NOMO-1 (cell line): ENCODE measurements around the gene ECEL1.
A peak's percentile ranks its signal among the peaks of the same experiment; 100 is the strongest.

Source experiments
- DNase-seq, 2 experiments: peaks; one replicate each; lab custom pipeline; 2025; ENCODE audit not compliant: unreplicated experiment in 2 of 2; lab: John Stamatoyannopoulos, UW

Gene ECEL1

GRCh38 chr2:232523682-232524597 is 36.3 kb upstream of the ECEL1 start:
- DNase-seq = peak; percentile 36 to 67

GRCh38 chr2:232523402-232523681 is 35.7 kb upstream of the ECEL1 start:
- DNase-seq = no peak

DNA sequence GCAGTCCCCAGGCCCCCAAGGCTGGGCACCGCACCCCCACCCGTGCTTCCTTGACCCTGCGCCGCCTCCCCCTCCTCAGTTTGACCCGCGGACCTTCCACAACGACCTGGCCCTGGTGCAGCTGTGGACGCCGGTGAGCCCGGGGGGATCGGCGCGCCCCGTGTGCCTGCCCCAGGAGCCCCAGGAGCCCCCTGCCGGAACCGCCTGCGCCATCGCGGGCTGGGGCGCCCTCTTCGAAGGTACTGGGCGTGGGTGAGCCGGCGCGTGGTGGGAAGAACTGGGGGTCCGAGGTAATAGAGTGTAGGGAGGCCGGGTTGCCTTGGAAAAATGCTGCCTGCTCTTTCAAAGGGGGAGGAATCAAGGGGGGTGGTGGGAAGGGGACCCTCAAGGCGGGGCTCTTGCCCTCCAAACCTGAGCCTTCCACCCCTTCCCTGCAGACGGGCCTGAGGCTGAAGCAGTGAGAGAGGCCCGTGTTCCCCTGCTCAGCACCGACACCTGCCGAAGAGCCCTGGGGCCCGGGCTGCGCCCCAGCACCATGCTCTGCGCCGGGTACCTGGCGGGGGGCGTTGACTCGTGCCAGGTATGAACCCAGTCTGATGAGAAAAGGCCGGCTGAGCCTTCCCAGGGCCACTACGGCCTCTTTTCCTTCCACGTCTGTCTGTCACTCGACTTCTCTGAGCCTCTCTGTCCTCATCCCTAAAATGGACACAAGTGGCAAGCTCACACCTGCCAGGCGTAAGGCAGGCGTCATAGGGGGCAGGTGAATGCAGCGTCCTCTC is 35.2 kb upstream of the ECEL1 start:
- no peak for DNase-seq

DNA sequence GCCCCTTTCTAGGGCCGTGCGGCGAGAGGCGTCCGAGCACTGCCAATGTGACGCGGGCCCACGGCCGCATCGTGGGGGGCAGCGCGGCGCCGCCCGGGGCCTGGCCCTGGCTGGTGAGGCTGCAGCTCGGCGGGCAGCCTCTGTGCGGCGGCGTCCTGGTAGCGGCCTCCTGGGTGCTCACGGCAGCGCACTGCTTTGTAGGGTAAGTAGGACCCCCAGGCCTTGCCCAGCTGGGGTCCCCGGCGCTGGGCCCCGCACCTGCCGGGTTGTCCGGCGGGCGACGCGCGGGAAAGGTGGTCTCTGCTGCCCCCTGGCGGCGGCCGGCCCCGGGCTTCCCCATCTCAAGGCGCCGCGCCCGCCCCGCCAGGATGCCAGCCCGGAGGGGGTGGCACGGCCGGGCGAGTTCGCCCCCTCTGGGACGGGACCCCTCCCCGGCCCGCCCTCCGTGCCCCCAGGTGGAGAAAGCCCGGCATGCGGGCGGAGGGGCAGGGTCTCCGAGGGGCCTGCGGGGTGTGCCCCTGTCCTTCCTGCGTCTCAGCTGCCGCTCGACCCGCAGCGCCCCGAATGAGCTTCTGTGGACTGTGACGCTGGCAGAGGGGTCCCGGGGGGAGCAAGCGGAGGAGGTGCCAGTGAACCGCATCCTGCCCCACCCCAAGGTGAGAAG is 34.5 kb upstream of the ECEL1 start:
- DNase-seq = peak; percentile 7 to 20

DNA sequence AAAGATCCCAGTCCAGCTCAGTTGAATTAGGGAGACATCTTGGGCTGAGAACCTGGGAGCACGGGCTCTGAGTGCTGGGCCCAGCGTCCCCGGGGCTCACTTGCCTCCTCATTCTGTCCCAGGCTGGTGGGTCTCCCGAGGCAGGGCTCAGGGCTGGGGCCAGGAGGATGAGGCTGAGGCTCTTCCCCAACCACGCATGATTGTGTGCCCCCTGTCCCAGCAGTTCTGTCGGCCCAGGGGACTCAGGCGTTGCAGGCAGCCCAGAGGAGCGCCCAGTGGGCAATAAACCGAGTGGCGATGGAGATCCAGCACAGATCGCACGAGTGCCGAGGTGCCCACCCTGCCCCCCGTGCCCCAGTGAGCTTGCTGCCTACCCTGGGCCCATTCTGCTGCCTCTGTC is 33.5 kb upstream of the ECEL1 start:
- DNase-seq = no peak

DNA sequence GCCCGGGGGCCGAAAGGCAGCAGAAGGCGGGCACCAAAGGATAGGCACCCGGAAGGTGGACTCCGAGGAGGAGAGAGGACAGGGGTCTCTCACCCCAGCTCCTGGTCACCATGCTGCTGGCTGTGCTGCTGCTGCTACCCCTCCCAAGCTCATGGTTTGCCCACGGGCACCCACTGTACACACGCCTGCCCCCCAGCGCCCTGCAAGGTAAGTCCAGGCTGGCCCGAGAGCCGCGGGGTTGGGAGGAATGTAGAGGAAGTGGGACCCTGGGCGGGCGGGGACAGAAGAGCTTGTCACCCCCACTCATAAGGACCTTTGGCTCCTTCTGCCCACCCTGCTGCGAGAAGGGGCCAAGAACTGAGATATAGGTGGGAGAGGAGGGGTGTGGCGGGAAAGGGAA is 32.9 kb upstream of the ECEL1 start:
- no peak for DNase-seq

GRCh38 chr2:232519581-232520438 is 32.2 kb upstream of the ECEL1 start, which contains the start of gene PRSS56:
Gene PRSS56 (plus strand): TSS chr2:232520388. CDS start chr2:232520599, 211 bp downstream.
- no peak for DNase-seq

- no peak for DNase-seq
Measured at GRCh38 chr2:232518844-232519243, 31.2 kb upstream of the ECEL1 start.

GRCh38 chr2:232516551-232516950 is 28.9 kb upstream of the ECEL1 start:
- DNase-seq = no peak

DNA sequence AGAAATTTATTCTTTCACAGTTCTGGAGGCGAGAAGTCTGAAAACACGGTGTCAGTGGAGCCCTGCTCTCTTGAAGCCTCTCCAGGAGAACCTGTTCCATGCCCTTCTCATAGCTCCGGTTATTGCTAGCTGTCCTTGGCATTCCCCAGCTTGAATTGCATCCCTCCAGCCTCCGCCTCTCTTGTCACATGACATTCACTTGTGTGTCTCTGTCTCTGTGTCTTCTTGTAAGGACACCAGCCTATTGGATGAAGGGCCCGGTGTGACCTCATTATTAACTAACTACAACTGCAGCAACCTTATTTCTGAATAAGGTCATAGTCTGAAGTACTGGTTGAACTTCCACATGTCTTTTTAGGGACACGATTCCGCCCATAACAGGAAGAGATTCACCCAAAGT is 28.0 kb upstream of the ECEL1 start:
- DNase-seq = no peak

DNA sequence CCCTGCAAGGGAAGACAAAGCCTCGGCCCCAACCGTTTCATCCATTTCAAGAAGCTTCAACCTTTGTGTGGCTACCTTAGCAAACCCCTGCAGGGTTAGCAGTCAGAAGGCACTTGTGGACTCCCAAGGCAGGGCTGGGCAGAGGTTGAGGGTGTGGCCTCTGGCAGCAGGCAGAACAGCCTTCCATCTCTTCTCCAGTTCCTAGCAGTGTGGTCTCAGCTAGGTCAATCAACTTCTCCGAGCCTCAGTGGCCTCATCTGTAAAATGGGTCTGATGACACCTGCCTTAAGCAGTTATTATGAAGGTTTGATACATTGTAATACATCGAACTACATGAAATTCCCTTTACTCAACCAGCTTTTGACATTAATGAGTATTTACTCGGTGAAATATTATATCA is 25.7 kb upstream of the ECEL1 start:
- DNase-seq = no peak

DNA sequence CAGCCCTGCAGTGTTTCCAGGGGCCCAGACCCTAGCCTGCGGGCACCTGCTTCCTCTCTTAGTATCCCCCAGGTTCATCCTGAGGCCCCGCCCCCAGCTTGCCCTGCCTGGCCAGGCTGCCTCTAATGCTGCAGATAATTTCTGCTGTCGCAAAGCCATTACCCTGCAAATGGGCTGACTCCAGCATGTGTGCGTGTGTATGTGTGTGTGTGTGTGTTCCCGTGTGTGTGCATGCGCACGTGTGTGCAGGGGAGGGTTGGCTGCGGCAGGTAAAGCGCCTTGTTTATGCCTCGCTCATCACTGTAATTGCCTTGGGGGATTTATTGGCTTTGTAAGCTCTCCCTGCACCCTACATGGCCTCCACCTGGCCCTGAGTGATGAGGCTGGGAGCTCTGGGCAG is 25.0 kb upstream of the ECEL1 start:
- DNase-seq = no peak

GRCh38 chr2:232511336-232511890 is 23.8 kb upstream of the ECEL1 start:
- no peak for DNase-seq

DNA sequence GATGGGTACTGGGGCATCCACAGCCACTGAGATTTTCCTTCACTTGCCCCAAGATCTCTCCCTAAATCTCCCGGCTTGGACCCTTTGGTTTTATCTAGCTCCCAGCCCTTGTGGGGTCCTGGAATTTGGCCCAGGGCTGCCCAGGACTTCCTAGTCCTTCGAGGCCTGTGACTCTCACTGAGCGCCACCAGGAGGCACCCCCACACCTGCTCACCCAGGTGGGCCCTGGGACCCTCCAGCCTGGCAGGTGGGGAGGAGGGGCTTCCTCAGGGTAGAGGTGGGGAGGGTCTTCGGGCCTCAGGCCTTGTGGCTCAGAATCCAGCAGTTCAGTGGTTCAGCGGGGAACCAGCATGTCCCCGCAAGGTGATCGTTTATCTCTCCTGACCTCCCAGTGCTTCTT is 20.6 kb upstream of the ECEL1 start:
- no peak for DNase-seq

DNA sequence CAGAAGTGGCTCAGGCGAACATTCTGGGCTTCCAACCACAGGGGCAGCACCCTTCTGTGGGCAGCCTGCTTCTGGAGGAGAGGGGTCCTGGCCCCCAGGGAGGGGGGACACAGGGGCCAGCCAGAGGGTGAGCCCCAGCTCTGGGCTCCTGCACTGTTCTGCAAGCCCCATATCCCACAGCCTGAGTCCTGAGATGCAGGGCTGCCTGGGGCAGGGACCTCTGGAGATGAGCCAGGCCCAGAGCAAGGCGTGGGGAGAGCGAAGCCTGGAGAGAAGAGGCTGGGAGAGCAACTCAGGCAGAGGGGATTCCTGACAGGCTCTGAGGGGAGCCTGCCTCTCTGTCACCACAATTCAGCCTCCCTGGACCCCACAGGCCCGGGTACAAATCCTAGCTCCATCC is 19.1 kb upstream of the ECEL1 start:
- no peak for DNase-seq

DNA sequence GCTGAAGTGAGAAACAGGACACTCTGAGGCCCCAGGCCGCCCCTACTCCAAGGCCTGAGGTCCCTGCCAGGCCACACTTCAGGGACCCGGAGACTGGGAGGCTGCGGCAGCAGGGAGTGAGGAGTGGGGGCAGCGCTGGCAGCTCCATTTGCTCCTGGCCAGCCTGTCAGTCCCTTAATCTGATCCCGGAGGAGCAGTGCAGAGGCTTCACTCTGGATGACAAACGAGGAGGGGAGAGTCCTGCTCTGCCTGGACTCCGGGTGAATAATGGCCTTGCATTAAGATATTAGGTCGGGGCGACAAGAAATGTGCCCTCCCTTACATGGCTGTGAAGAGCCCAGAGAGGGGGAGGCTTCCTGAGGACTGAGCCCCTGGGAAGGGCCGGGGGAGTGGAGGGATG is 18.2 kb upstream of the ECEL1 start:
- no peak for DNase-seq

GRCh38 chr2:232504438-232504837 is 16.8 kb upstream of the ECEL1 start:
- no peak for DNase-seq

GRCh38 chr2:232503809-232504323 is 16.2 kb upstream of the ECEL1 start:
- no peak for DNase-seq

DNA sequence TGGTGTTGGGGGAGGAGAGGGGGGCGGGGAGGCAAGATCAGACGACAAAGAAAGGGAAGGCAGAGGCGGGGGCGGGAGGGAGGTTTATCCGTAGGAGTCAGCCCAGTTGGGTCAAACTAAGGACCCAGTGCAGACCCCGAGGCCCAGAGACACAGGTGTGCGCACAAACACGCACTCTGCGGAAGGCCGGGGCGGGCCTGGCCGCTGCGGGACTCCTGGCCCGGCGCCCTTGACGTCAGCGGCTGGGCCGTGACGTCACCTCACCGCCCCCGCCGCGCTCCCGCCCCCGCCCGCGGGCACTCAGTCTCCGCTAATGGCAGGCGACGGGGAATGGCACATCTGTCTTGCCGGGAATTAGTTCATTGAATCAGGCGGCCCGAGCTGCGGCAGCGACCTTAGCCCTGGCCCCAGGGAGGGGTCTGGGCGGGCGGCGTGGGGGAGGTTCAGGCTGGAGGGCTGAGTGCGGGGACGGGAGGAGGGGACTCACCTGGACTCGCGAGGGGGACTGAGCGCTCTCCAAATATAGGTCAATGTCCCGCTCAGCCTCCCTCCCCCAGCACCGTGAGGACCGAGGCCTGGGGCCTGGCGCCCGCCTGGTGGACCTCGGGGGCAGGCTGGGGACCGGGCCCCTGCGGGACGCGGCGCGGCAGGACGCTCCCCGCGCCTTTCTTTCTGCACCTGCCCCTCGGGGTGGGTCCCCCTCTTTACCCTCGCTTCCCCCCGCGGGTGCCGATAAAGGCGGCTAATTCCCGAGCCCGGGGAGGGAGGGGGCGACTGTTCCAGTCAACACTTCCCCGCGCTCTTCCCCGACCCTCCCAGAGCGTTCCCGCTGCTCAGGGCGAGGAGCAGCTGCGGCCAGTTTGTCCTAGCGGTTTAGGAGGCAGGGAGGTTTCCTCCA is 15.5 kb upstream of the ECEL1 start:
- DNase-seq = no peak
